ENCODE data around the gene TRIM45. TPM values are rescaled to one million over a fixed set of nuclear protein-coding genes. Genes with fewer than 3 reads are reported as not detected.

Gene TRIM45
- total and polyA plus RNA-seq, 8 donors = 2.4 to 30.1 (median 5.5) TPM

GRCh38 chr1:117093870-117094621 is 27.5 kb downstream of the TRIM45 start:
- DNase-seq = no peak
- intact Hi-C loops (cut with DNase I) = no loop called here
- FAIRE-seq = no peak
- H3K4me3 ChIP-seq = no peak overlapping the region
- H3K36me3 ChIP-seq = no peaks in the 10 kb centered on the region
- no peaks in the 10 kb centered on the region for H3K9me3 ChIP-seq
- ATAC-seq = peak in 2 of 4 donors; percentile 45
- 91 to 95% methylated on average over 6 of the region's 6 CpGs for WGBS, 2 donors
- TF ChIP-seq, protein P1, sequence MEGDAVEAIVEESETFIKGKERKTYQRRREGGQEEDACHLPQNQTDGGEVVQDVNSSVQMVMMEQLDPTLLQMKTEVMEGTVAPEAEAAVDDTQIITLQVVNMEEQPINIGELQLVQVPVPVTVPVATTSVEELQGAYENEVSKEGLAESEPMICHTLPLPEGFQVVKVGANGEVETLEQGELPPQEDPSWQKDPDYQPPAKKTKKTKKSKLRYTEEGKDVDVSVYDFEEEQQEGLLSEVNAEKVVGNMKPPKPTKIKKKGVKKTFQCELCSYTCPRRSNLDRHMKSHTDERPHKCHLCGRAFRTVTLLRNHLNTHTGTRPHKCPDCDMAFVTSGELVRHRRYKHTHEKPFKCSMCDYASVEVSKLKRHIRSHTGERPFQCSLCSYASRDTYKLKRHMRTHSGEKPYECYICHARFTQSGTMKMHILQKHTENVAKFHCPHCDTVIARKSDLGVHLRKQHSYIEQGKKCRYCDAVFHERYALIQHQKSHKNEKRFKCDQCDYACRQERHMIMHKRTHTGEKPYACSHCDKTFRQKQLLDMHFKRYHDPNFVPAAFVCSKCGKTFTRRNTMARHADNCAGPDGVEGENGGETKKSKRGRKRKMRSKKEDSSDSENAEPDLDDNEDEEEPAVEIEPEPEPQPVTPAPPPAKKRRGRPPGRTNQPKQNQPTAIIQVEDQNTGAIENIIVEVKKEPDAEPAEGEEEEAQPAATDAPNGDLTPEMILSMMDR (IDR thresholded peaks at IDR 0.05) = no peak
- H3K27me3 ChIP-seq = no peaks in the 10 kb centered on the region
- H3K4me1 ChIP-seq = peaks cover 0 to 14% (median 7%) of the 10 kb centered on the region in 3 donors
- no peak overlapping the region for H3K27ac ChIP-seq

- no peaks in the 10 kb centered on the region for H3K36me3 ChIP-seq
- ATAC-seq (peak in 3 of 4 donors; percentile 43 to 62 (median 49)), DNase-seq (no peak), FAIRE-seq (no peak)
- 88 to 89% methylated on average over 7 of the region's 7 CpGs for WGBS, 2 donors
- H3K27ac ChIP-seq = no peak overlapping the region
- TF ChIP-seq, protein P1 (IDR thresholded peaks at IDR 0.05) = no peak
- H3K9me3 ChIP-seq = no peaks in the 10 kb centered on the region
- no peaks in the 10 kb centered on the region for H3K27me3 ChIP-seq
- intact Hi-C loops (cut with DNase I) = no loop called here
- H3K4me1 ChIP-seq = peaks cover 0 to 14% (median 7%) of the 10 kb centered on the region in 3 donors
- H3K4me3 ChIP-seq = no peak overlapping the region
Measured at GRCh38 chr1:117093091-117093534, 28.4 kb downstream of the TRIM45 start.

DNA sequence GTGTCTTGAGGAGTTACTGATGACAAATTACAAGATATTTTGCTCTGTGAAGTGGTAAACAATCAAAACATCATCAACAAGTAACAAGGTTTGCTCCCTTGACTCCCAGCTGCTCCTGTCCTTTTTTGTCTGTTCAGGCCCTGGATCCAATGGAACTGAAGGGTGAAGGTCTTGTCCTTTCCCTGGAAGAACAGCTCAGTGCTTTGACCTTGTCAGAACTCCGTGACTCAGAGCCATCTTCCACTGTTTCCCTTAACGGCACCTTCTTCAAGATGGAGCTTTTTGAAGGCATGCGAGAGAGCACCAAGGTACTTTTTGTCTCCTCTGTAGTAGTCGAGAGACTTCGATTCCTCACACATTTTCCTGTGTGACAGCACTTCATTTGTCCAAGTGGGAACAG is 29.0 kb downstream of the TRIM45 start:
- Histone ChIP-seq H3K4me3 (no peak overlapping the region), H3K4me1 (peaks cover 0 to 12% (median 5%) of the 10 kb centered on the region in 3 donors), H3K27ac (no peak overlapping the region), H3K36me3 (no peaks in the 10 kb centered on the region), H3K9me3 (no peaks in the 10 kb centered on the region), H3K27me3 (no peaks in the 10 kb centered on the region)
- intact Hi-C loops (cut with DNase I) = no loop called here
- DNase-seq (no peak), FAIRE-seq (no peak), ATAC-seq (no peak)
- 89 to 91% methylated on average over 5 of the region's 5 CpGs for WGBS, 2 donors
- TF ChIP-seq, protein P1 (IDR thresholded peaks at IDR 0.05) = no peak

DNA sequence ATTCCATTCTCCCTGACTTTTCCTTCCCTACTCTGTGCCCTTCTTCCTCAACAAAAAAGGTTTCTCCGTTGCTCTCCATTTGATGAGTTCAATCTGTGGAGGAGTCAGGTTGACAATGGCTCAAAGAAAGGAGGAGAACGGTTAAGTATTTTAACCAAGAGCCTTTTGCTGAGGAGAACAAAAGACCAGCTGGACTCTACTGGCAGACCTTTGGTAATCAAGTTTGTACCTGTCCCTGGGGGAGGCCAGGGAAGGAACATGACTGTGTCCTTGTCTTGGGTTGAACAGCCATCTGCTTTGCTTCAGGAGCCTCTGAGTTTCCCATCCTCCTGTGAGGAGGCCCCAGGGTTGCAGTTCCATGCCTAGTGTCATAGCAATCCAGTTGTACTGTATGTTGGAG is 31.6 kb downstream of the TRIM45 start:
- no peaks in the 10 kb centered on the region for H3K4me1 ChIP-seq
- TF ChIP-seq, protein P1 (IDR thresholded peaks at IDR 0.05) = no peak
- 96 to 98% methylated on average over 2 of the region's 2 CpGs for WGBS, 2 donors
- DNase-seq (no peak), FAIRE-seq (no peak), ATAC-seq (no peak)
- H3K27ac ChIP-seq = no peak overlapping the region
- H3K9me3 ChIP-seq = no peaks in the 10 kb centered on the region
- H3K27me3 ChIP-seq = no peaks in the 10 kb centered on the region
- intact Hi-C loops (cut with DNase I) = loop anchor here in 1 of 3 donors (10.0 kb wide), 1 partner anchor 205 kb away; no protein-coding TSS in a partner anchor
- H3K36me3 ChIP-seq = no peaks in the 10 kb centered on the region
- no peak overlapping the region for H3K4me3 ChIP-seq

GRCh38 chr1:117087686-117088085 is 33.9 kb downstream of the TRIM45 start:
- H3K27ac ChIP-seq = no peak overlapping the region
- intact Hi-C loops (cut with DNase I) = loop anchor here in 1 of 3 donors (10.0 kb wide), 1 partner anchor 207 kb away; no protein-coding TSS in a partner anchor
- FAIRE-seq (no peak), ATAC-seq (no peak), DNase-seq (no peak)
- no peaks in the 10 kb centered on the region for H3K4me1 ChIP-seq
- no peaks in the 10 kb centered on the region for H3K36me3 ChIP-seq
- no peaks in the 10 kb centered on the region for H3K27me3 ChIP-seq
- no peak overlapping the region for H3K4me3 ChIP-seq
- TF ChIP-seq, protein P1 (IDR thresholded peaks at IDR 0.05) = no peak
- WGBS, 2 donors = 95 to 97% methylated on average over 6 of the region's 6 CpGs
- no peaks in the 10 kb centered on the region for H3K9me3 ChIP-seq
